NOMO-1 treated with DMSO at 0.1 percent for 48 hours (cell line): ENCODE measurements around the gene UNC13A.

Experiments
- DNase-seq: peaks from one replicate; lab custom pipeline; 2025; ENCODE audit not compliant: unreplicated experiment; lab: John Stamatoyannopoulos, UW

UNC13A gene

GRCh38 chr19:17673937-17674799, 14.0 kb downstream of the UNC13A start:
- DNase-seq = no peak

- DNase-seq = no peak
Measured at GRCh38 chr19:17671906-17672305, 16.2 kb downstream of the UNC13A start.

DNA sequence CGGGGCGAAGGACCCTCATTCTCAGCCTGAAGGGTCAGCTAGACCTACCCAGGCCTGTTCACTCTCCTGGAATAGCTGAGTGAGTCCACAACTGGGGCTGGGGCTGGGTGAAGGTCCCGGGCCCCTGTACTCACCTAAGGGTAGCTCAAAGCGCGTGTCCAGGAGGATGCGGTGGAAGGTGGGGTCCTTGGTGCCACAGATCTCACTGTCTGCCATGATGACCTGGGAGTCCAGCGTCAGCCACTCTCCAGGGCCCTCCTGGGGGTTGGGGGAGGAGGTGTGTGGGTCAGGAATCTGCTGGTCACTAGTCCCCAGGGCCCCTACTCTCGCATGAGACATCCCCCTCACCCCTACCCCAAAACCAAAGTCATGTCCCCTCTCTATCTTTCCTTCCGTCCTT, 18.7 kb downstream of the UNC13A start:
- no peak for DNase-seq

- no peak for DNase-seq
Measured at GRCh38 chr19:17665058-17665457, 23.1 kb downstream of the UNC13A start.

GRCh38 chr19:17659996-17660395, 28.2 kb downstream of the UNC13A start:
- no peak for DNase-seq

DNA sequence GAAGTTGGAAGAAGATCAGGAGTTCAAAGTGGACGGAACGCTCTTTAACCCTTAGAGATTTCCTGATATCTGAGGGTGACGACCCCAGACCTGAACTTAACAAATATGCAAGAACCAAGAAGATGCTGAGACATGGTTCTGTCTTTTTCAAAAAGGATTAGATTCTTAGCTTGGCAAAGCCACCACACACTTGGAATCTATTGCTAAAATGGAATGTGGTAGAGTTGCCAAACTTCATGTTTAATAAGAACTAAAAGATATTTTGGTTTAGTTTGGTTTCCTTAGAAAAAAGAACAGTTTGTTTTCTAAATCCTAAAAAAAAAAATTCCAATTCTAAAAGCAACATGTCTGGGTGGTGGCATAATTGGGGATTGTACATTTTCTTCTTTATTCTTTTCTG, 29.5 kb downstream of the UNC13A start:
- DNase-seq = no peak

DNA sequence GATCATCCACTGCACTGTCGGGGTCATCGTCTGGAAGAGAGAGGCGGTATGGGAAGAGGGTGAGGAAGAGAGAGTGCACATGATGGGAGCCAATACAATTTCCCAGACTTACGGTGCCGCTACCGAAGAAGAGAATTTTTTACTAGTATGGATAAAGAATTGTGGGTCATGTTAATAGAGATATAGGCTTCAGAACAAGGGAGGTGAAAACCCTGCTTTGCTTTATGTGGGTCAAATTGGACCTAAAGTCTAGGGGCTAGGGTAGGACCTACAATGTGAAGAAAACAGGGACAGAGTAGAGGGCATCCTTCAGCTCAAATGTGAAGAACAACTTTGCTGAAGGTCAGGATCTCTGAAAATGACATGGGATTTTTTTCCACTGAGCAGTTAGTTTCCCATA, 29.9 kb downstream of the UNC13A start:
- DNase-seq = no peak

GRCh38 chr19:17656970-17657369, 31.2 kb downstream of the UNC13A start:
- no peak for DNase-seq

DNA sequence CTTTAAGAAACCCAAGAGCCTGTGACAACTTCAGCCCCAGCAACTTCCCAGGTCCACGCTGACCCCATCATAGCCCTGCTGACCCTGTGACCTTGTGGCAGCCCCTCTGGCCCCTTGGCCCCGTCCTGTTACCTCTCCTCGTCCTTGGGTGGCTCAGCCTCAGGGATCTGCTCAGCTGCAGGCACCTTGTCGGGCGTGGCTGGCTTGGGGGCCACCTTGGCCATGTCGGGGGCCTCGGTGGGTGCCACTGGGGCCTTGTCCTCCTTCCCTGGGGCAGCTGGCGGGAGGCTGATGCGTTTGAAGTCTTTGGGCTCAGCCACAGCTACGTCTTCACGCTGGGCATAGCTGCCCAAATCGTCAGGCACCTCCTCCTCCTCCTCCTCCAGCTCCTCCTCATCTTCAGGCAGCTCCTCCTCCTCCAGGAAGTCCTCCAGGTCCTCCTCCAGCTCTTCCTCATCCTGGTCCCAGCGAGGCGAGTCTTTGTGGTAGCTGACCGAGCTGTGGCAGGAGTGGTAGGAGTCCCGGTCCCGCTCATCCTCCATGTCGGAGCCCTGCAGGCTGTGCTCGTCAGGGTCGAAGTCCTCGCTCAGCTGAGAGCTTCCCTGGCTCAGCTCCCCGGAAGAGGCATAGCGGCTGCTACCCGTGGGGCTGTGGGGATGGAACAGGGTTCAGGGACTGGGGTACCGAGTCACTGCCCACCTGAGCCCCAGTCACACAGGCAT, 32.2 kb downstream of the UNC13A start:
- DNase-seq = no peak

GRCh38 chr19:17654993-17655392, 33.2 kb downstream of the UNC13A start:
- no peak for DNase-seq

- no peak for DNase-seq
Measured at GRCh38 chr19:17652627-17653026, 35.5 kb downstream of the UNC13A start.

- no peak for DNase-seq
Measured at GRCh38 chr19:17648786-17649185, 39.4 kb downstream of the UNC13A start.

DNA sequence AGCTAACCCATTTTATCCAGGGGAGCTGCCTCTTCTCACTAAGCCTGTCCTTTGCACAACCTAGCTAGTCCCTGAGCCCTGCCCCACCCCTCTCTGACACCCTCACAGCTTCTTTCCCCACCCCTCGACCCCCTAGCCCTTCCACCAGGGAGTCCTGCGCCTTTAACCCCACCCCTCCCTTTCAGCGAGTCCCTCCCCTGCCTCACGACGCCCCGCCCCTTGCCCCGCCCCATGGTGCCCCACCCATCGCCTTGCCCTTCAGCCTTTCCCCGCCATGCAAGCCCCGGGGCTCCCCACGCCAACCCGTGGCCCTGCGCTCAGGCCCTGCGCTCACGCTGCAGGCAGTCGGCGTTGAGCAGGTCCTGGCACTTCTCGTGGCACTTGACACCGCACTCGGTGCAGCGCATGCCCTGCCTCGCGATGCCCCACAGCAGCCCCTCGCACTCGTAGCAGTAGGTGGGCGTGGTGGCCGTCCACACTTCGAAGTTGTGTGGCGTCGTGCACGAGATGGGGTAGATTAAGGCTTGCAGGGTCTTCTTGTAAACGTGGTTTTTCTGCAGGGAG, 40.0 kb downstream of the UNC13A start:
- DNase-seq = no peak

DNA sequence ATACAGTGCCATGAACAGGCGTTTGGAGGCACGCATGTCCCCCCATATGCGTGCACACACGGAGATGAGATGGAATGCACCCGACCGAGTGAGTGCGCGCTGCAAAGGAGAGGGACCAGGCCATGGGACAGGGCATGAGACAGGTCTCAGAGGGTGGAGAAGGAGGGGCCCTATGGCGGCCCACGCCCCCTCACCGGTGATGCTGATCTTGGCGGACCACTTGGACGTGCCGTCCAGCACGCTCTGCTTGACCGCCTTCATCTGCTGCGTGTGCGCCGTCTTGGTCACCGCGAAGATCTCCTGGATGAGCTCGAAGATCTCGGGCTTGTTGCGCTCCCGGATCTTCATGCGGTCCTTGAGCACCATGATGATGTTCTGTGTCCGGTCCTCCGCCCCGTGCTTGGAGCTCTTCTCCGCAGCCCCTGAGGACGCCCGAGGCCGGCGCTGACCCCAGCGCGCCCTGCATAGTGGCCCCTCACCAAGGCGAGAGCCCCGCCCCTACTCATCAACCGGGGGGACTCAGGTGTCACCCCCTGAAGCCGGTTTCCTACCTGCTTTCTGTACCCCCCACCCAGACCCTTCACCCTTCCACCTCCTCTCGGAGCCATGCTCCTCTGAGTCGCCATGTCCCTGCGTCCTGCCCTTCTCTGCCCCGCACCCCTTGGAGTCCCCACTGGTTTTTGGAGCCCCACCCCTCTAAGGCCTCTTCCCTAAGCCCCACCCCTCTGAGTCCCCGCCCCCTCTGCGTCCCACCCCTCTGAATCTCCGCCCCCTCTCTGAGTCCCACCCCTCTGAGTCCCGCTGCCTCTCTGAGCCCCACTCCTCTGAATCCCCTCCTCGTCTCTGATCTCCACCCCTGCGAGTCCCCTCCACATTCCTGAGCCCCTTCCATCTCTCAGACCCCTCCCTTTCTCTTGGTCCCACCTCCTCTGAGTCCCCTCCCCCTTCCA, 40.8 kb downstream of the UNC13A start:
- no peak for DNase-seq

GRCh38 chr19:17646441-17646840, 41.7 kb downstream of the UNC13A start:
- DNase-seq = no peak

- DNase-seq = no peak
Measured at GRCh38 chr19:17645339-17645963, 42.7 kb downstream of the UNC13A start.

GRCh38 chr19:17642656-17643055, 45.5 kb downstream of the UNC13A start:
- DNase-seq = no peak

GRCh38 chr19:17641846-17642245, 46.3 kb downstream of the UNC13A start:
- no peak for DNase-seq

- no peak for DNase-seq
Measured at GRCh38 chr19:17641181-17641580, 47.0 kb downstream of the UNC13A start.

GRCh38 chr19:17633700-17634099, 54.5 kb downstream of the UNC13A start:
- DNase-seq = no peak
